Breast epithelium (tissue), 4 donors: ENCODE results near the gene RANBP1. TPM values are rescaled to one million over a fixed set of nuclear protein-coding genes. Genes with fewer than 3 reads are reported as not detected.

Experiments used
- DNase-seq, 2 donors: peaks; one replicate each; pipeline ENCODE4 v3.0.0-alpha.2; 2019; ENCODE audit warnings: low spot score in 2 of 2
- H3K27ac ChIP-seq, 2 donors: fragments of 200-600 bp; sonication (generic) in 1 of 2; one replicate each; pipeline ENCODE4 v1.5.1; 2016 to 2019; ENCODE audit warnings: mild to moderate bottlenecking in 1 of 2
- H3K27me3 ChIP-seq, 2 donors: fragments of 200-600 bp; sonication (generic) in 1 of 2; one replicate each; pipeline versions ENCODE4 v1.5.1 to v1.6.0; 2017 to 2019; ENCODE audit warnings: control low read depth in 1 of 2, mild to moderate bottlenecking in 1 of 2
- H3K36me3 ChIP-seq: fragments of 200-600 bp; one replicate; pipeline ENCODE4 v1.5.1; 2019
- H3K4me1 ChIP-seq, 2 donors: fragments of 200-600 bp; sonication (generic); one replicate each; pipeline ENCODE4 v1.5.1; 2016 to 2019; ENCODE audit warnings: control low read depth in 1 of 2
- H3K4me3 ChIP-seq, 3 donors: fragments of 200-600 bp; sonication (generic); 1 replicate in 2 of 3; 2 replicates in 1 of 3; pipeline ENCODE4 v1.5.1; 2016 to 2019; ENCODE audit warnings: mild to moderate bottlenecking in 3 of 3, moderate library complexity in 2 of 3
- H3K9me3 ChIP-seq, 2 donors: fragments of 200-600 bp; sonication (generic) in 1 of 2; one replicate each; pipeline ENCODE4 v1.5.1; 2016 to 2019; ENCODE audit warnings: control low read depth in 1 of 2
- CTCF ChIP-seq, 3 donors: fragments of 450-650 bp; IDR thresholded peaks; one replicate each; pipeline ENCODE4 v1.5.1; 2016 to 2017; ENCODE audit warnings: antibody characterized with exemption in 3 of 3, mild to moderate bottlenecking in 3 of 3, moderate library complexity in 3 of 3
- POLR2A ChIP-seq: fragments of 450-650 bp; IDR thresholded peaks from one replicate; pipeline ENCODE4 v1.6.1; 2016; ENCODE audit warnings: antibody characterized with exemption, mild to moderate bottlenecking, moderate library complexity
- POLR2AphosphoS5 ChIP-seq, 3 donors: sonication (generic); formaldehyde crosslinking; IDR thresholded peaks; one replicate each; pipeline ENCODE4 v1.6.1; 2017; ENCODE audit warnings: antibody characterized with exemption in 3 of 3
- intact Hi-C: fragments of 100-400 bp; cut with DNase I; formaldehyde crosslinking; loops from one replicate; pipeline ENCODE4 v1.15.1; 2023; ENCODE audit warnings: low total_unique reads
- total RNA-seq, 3 donors: library from RNA; depleted of rRNA; stranded (reverse); fragments of >200 nt; gene quantifications; one replicate each; pipeline ENCODE4 v1.1.0, GENCODE V29; 2016

Gene RANBP1
- total RNA-seq, 3 donors from 2014 or later: 131 to 202 (median 146) TPM

- H3K4me3 ChIP-seq: no peak overlapping the region
- TF ChIP-seq POLR2A: no peak
- no peak for TF ChIP-seq POLR2AphosphoS5 (IDR thresholded peaks at IDR 0.05)
- TF ChIP-seq CTCF (IDR thresholded peaks at IDR 0.05): no peak
- intact Hi-C loops: no loop called here
- H3K27ac ChIP-seq: no peak overlapping the region
- peaks cover 12 to 18% of the 10 kb centered on the region in 2 donors for H3K4me1 ChIP-seq
- no peaks in the 10 kb centered on the region for H3K27me3 ChIP-seq
- H3K36me3 ChIP-seq: no peaks in the 10 kb centered on the region
- no peaks in the 10 kb centered on the region for H3K9me3 ChIP-seq
- DNase-seq: no peak
Measured at GRCh38 chr22:20140107-20140445, 24.2 kb downstream of the RANBP1 start.

GRCh38 chr22:20140521-20140964 is 24.6 kb downstream of the RANBP1 start:
- Histone ChIP-seq H3K4me1 (peaks cover 12 to 18% of the 10 kb centered on the region in 2 donors), H3K4me3 (no peak overlapping the region), H3K36me3 (no peaks in the 10 kb centered on the region), H3K27me3 (no peaks in the 10 kb centered on the region), H3K27ac (no peak overlapping the region), H3K9me3 (no peaks in the 10 kb centered on the region)
- TF ChIP-seq CTCF (IDR thresholded peaks at IDR 0.05): no peak
- TF ChIP-seq POLR2AphosphoS5 (IDR thresholded peaks at IDR 0.05): no peak
- TF ChIP-seq POLR2A: no peak
- intact Hi-C loops: no loop called here
- DNase-seq: no peak

GRCh38 chr22:20141186-20142077 is 25.5 kb downstream of the RANBP1 start:
- Histone ChIP-seq H3K4me3 (no peak overlapping the region), H3K36me3 (no peaks in the 10 kb centered on the region), H3K27me3 (no peaks in the 10 kb centered on the region), H3K4me1 (peaks cover 12 to 18% of the 10 kb centered on the region in 2 donors), H3K27ac (no peak overlapping the region), H3K9me3 (no peaks in the 10 kb centered on the region)
- intact Hi-C loops: no loop called here
- TF ChIP-seq POLR2A: no peak
- TF ChIP-seq POLR2AphosphoS5 (IDR thresholded peaks at IDR 0.05): no peak
- no peak for TF ChIP-seq CTCF (IDR thresholded peaks at IDR 0.05)
- no peak for DNase-seq

GRCh38 chr22:20142711-20143621 is 27.1 kb downstream of the RANBP1 start:
- no peaks in the 10 kb centered on the region for H3K27me3 ChIP-seq
- intact Hi-C loops: no loop called here
- no peaks in the 10 kb centered on the region for H3K9me3 ChIP-seq
- no peak for DNase-seq
- no peaks in the 10 kb centered on the region for H3K36me3 ChIP-seq
- TF ChIP-seq CTCF (IDR thresholded peaks at IDR 0.05) (no peak), POLR2AphosphoS5 (IDR thresholded peaks at IDR 0.05) (no peak), POLR2A (no peak)
- H3K27ac ChIP-seq: no peak overlapping the region
- H3K4me1 ChIP-seq: peaks cover 3 to 5% of the 10 kb centered on the region in 2 donors
- H3K4me3 ChIP-seq: no peak overlapping the region
